Progenitor cell of endocrine pancreas (in vitro differentiated cells): Measurements from ENCODE around the gene HNRNPA1. TPM values are rescaled to one million over a fixed set of nuclear protein-coding genes. Genes with fewer than 3 reads are reported as not detected.

ENCODE experiments used
- DNase-seq: peaks from one replicate; pipeline ENCODE4 v3.0.0; 2021; ENCODE audit warnings: low spot score; ENCODE audit not compliant: unreplicated experiment
- H3K27ac Mint-ChIP-seq: 2 replicates; pipeline ENCODE4 v1.8.0; 2021; ENCODE audit warnings: mild to moderate bottlenecking, moderate library complexity, mixed read lengths
- H3K27me3 Mint-ChIP-seq: 2 replicates; pipeline ENCODE4 v1.8.0; 2021; ENCODE audit warnings: mixed read lengths
- H3K36me3 Mint-ChIP-seq: 2 replicates; pipeline ENCODE4 v1.8.0; 2022; ENCODE audit warnings: mixed read lengths; ENCODE audit not compliant: insufficient read depth
- H3K4me1 Mint-ChIP-seq: 2 replicates; pipeline ENCODE4 v1.8.0; 2021; ENCODE audit warnings: low read depth, mixed read lengths
- H3K4me3 Mint-ChIP-seq: 2 replicates; pipeline ENCODE4 v1.8.0; 2021; ENCODE audit warnings: low read depth, mild to moderate bottlenecking, moderate library complexity, mixed read lengths
- H3K9me3 Mint-ChIP-seq: 2 replicates; pipeline ENCODE4 v1.8.0; 2021; ENCODE audit warnings: low read depth, mixed read lengths
- CTCF ChIP-seq: fragments of 200-600 bp; sonication (generic); IDR thresholded peaks from one replicate; pipeline ENCODE4 v1.5.0; 2021; ENCODE audit warnings: antibody characterized with exemption, mild to moderate bottlenecking; ENCODE audit not compliant: unreplicated experiment
- total RNA-seq: library from RNA; stranded (reverse); gene quantifications from 2 replicates; pipeline ENCODE4 v1.2.1, GENCODE V29; 2021

The HNRNPA1 gene
- total RNA-seq, 1 donor from 2014 or later: 2,551 TPM

- DNase-seq: no peak
- Mint-ChIP-seq H3K4me3 (no peak overlapping the region), H3K27me3 (no peaks in the 10 kb centered on the region), H3K27ac (peak overlapping the region; percentile 12), H3K36me3 (peaks cover 2% of the 10 kb centered on the region), H3K9me3 (no peaks in the 10 kb centered on the region), H3K4me1 (peaks cover 20% of the 10 kb centered on the region)
- TF ChIP-seq CTCF: no peak
Measured at GRCh38 chr12:54330442-54330841, 49.9 kb downstream of the HNRNPA1 start.

GRCh38 chr12:54331461-54331860, 50.9 kb downstream of the HNRNPA1 start:
- H3K36me3 Mint-ChIP-seq: peaks cover 2% of the 10 kb centered on the region
- H3K27ac Mint-ChIP-seq: no peak overlapping the region
- no peaks in the 10 kb centered on the region for H3K9me3 Mint-ChIP-seq
- H3K4me1 Mint-ChIP-seq: peaks cover 16% of the 10 kb centered on the region
- H3K4me3 Mint-ChIP-seq: no peak overlapping the region
- DNase-seq: no peak
- TF ChIP-seq CTCF: no peak
- no peaks in the 10 kb centered on the region for H3K27me3 Mint-ChIP-seq

GRCh38 chr12:54333420-54334034, 53.0 kb downstream of the HNRNPA1 start:
- no peak overlapping the region for H3K4me3 Mint-ChIP-seq
- no peak for DNase-seq
- H3K27me3 Mint-ChIP-seq: no peaks in the 10 kb centered on the region
- H3K4me1 Mint-ChIP-seq: peaks cover 35% of the 10 kb centered on the region
- H3K36me3 Mint-ChIP-seq: peaks cover 2% of the 10 kb centered on the region
- no peak for TF ChIP-seq CTCF
- no peaks in the 10 kb centered on the region for H3K9me3 Mint-ChIP-seq
- no peak overlapping the region for H3K27ac Mint-ChIP-seq

Other genes with a start within 250 kb of the HNRNPA1 start
- 2.7 and 4.6 TPM in 2 replicates for gene HOXC5, start 247.7 kb upstream of the HNRNPA1 start, total RNA-seq
- 19.6 and 19.8 TPM in 2 replicates for gene HOXC4, start 226.9 kb upstream of the HNRNPA1 start, total RNA-seq
- gene SMUG1, start 91.7 kb upstream of the HNRNPA1 start, total RNA-seq: 53.1 and 57.6 TPM in 2 replicates
- gene CBX5, start 604 bp upstream of the HNRNPA1 start, total RNA-seq: 261 and 271 TPM in 2 replicates
- gene NFE2, start 20.3 kb downstream of the HNRNPA1 start, total RNA-seq: 17.2 and 17.9 TPM in 2 replicates
- gene COPZ1, start 44.4 kb downstream of the HNRNPA1 start, total RNA-seq: 165 and 173 TPM in 2 replicates
- gene GPR84, start 83.8 kb downstream of the HNRNPA1 start, total RNA-seq: not detected in 2 replicates
- gene ZNF385A, start 104.0 kb downstream of the HNRNPA1 start, total RNA-seq: 15.6 and 16.6 TPM in 2 replicates
- gene ITGA5, start 138.5 kb downstream of the HNRNPA1 start, total RNA-seq: 32.2 and 37.8 TPM in 2 replicates
- gene GTSF1, start 192.9 kb downstream of the HNRNPA1 start, total RNA-seq: not detected in 2 replicates
- not detected in 2 replicates for gene NCKAP1L, start 217.0 kb downstream of the HNRNPA1 start, total RNA-seq